GF-D8 (cell line): ENCODE results near the gene AHRR.
"Not testable (repeated sequence)": the region's sequence is repeated elsewhere in the genome, so short reads cannot be mapped to it uniquely, and the experiment has no call there.

Experiments used
- DNase-seq: peaks from one replicate; lab custom pipeline; 2025; lab: John Stamatoyannopoulos, UW

The AHRR gene

GRCh38 chr5:459562-460272 lies 138.2 kb downstream of the AHRR start:
- no peak for DNase-seq

- no peak for DNase-seq
These were observed 138.7 kb downstream of the AHRR start for GRCh38 chr5:460273-460625.

GRCh38 chr5:462051-462481 lies 140.6 kb downstream of the AHRR start:
- DNase-seq = no peak

- DNase-seq = no peak
These were observed 141.8 kb downstream of the AHRR start for GRCh38 chr5:463301-463700.

- no peak for DNase-seq
These were observed 142.4 kb downstream of the AHRR start for GRCh38 chr5:463952-464351.

GRCh38 chr5:464446-464842 lies 142.9 kb downstream of the AHRR start:
- DNase-seq = no peak

GRCh38 chr5:464843-465590 lies 143.5 kb downstream of the AHRR start:
- DNase-seq = no peak

GRCh38 chr5:465591-466403 lies 144.3 kb downstream of the AHRR start:
- DNase-seq = no peak

- no peak for DNase-seq
These were observed 145.3 kb downstream of the AHRR start for GRCh38 chr5:466661-467310.

GRCh38 chr5:468401-468800 lies 146.9 kb downstream of the AHRR start:
- no peak for DNase-seq

- DNase-seq = no peak
These were observed 148.4 kb downstream of the AHRR start for GRCh38 chr5:469752-470483.

- no peak for DNase-seq
These were observed 149.6 kb downstream of the AHRR start for GRCh38 chr5:470961-471749.

GRCh38 chr5:471750-472058 lies 150.2 kb downstream of the AHRR start:
- no peak for DNase-seq

GRCh38 chr5:472076-472655 lies 150.7 kb downstream of the AHRR start:
- DNase-seq = no peak

- peak; percentile 42 for DNase-seq
These were observed 151.4 kb downstream of the AHRR start for GRCh38 chr5:472656-473550.

GRCh38 chr5:473551-474192 lies 152.2 kb downstream of the AHRR start:
- no peak for DNase-seq

GRCh38 chr5:474232-474839 lies 152.8 kb downstream of the AHRR start:
- not testable (repeated sequence) for DNase-seq

- no peak for DNase-seq
These were observed 153.5 kb downstream of the AHRR start for GRCh38 chr5:474840-475661.
